ENCODE data around the gene CLRN3. TPM values are rescaled to one million over a fixed set of nuclear protein-coding genes. Genes with fewer than 3 reads are reported as not detected.

The CLRN3 gene
- total RNA-seq, 1 donor from 2014 or later, result 3.2 TPM

GRCh38 chr10:127849921-127850320 is 42.8 kb downstream of the CLRN3 start:
- no peak overlapping the region for H3K27ac Mint-ChIP-seq
- no peaks in the 10 kb centered on the region for H3K36me3 Mint-ChIP-seq (ENCODE audit: insufficient read depth)
- TF ChIP-seq CTCF (IDR thresholded peaks at IDR 0.05; ENCODE audit: unreplicated experiment), result no peak
- H3K27me3 Mint-ChIP-seq, result peaks cover 43% of the 10 kb centered on the region
- no peaks in the 10 kb centered on the region for H3K9me3 Mint-ChIP-seq (ENCODE audit: low read depth)
- no peak overlapping the region for H3K4me3 Mint-ChIP-seq (ENCODE audit: low read depth)
- no peaks in the 10 kb centered on the region for H3K4me1 Mint-ChIP-seq (ENCODE audit: low read depth)
- DNase-seq (ENCODE audit: low spot score, unreplicated experiment), result no peak

GRCh38 chr10:127849224-127849623 is 43.5 kb downstream of the CLRN3 start:
- Mint-ChIP-seq H3K4me1 (ENCODE audit: low read depth) (no peaks in the 10 kb centered on the region), H3K27me3 (peaks cover 43% of the 10 kb centered on the region), H3K36me3 (ENCODE audit: insufficient read depth) (no peaks in the 10 kb centered on the region), H3K9me3 (ENCODE audit: low read depth) (no peaks in the 10 kb centered on the region), H3K4me3 (ENCODE audit: low read depth) (no peak overlapping the region), H3K27ac (no peak overlapping the region)
- DNase-seq (ENCODE audit: low spot score, unreplicated experiment), result no peak
- TF ChIP-seq CTCF (IDR thresholded peaks at IDR 0.05; ENCODE audit: unreplicated experiment), result no peak

GRCh38 chr10:127848226-127848625 is 44.5 kb downstream of the CLRN3 start:
- peaks cover 45% of the 10 kb centered on the region for H3K27me3 Mint-ChIP-seq
- H3K4me3 Mint-ChIP-seq (ENCODE audit: low read depth), result no peak overlapping the region

GRCh38 chr10:127845756-127846155 is 47.0 kb downstream of the CLRN3 start:
- peaks cover 33% of the 10 kb centered on the region for H3K27me3 Mint-ChIP-seq

More at GRCh38 chr10:127848226-127848625, 44.5 kb downstream of the CLRN3 start:
- Mint-ChIP-seq H3K36me3 (ENCODE audit: insufficient read depth) (no peaks in the 10 kb centered on the region), H3K9me3 (ENCODE audit: low read depth) (no peaks in the 10 kb centered on the region), H3K4me1 (ENCODE audit: low read depth) (no peaks in the 10 kb centered on the region), H3K27ac (no peak overlapping the region)
- TF ChIP-seq CTCF (IDR thresholded peaks at IDR 0.05; ENCODE audit: unreplicated experiment), result no peak
- DNase-seq (ENCODE audit: low spot score, unreplicated experiment), result no peak

GRCh38 chr10:127840884-127841283 is 51.9 kb downstream of the CLRN3 start:
- H3K27me3 Mint-ChIP-seq, result peaks cover 17% of the 10 kb centered on the region
- H3K4me3 Mint-ChIP-seq (ENCODE audit: low read depth), result no peak overlapping the region
- no peak for DNase-seq (ENCODE audit: low spot score, unreplicated experiment)
- H3K9me3 Mint-ChIP-seq (ENCODE audit: low read depth), result no peaks in the 10 kb centered on the region
- no peaks in the 10 kb centered on the region for H3K4me1 Mint-ChIP-seq (ENCODE audit: low read depth)
- TF ChIP-seq CTCF (IDR thresholded peaks at IDR 0.05; ENCODE audit: unreplicated experiment), result no peak
- H3K36me3 Mint-ChIP-seq (ENCODE audit: insufficient read depth), result no peaks in the 10 kb centered on the region
- H3K27ac Mint-ChIP-seq, result no peak overlapping the region

More at GRCh38 chr10:127845756-127846155, 47.0 kb downstream of the CLRN3 start:
- Mint-ChIP-seq H3K36me3 (ENCODE audit: insufficient read depth) (no peaks in the 10 kb centered on the region), H3K27ac (no peak overlapping the region), H3K9me3 (ENCODE audit: low read depth) (no peaks in the 10 kb centered on the region), H3K4me1 (ENCODE audit: low read depth) (no peaks in the 10 kb centered on the region), H3K4me3 (ENCODE audit: low read depth) (no peak overlapping the region)
- TF ChIP-seq CTCF (IDR thresholded peaks at IDR 0.05; ENCODE audit: unreplicated experiment), result no peak
- no peak for DNase-seq (ENCODE audit: low spot score, unreplicated experiment)
